ENCODE data around the gene SOBP.

DNA sequence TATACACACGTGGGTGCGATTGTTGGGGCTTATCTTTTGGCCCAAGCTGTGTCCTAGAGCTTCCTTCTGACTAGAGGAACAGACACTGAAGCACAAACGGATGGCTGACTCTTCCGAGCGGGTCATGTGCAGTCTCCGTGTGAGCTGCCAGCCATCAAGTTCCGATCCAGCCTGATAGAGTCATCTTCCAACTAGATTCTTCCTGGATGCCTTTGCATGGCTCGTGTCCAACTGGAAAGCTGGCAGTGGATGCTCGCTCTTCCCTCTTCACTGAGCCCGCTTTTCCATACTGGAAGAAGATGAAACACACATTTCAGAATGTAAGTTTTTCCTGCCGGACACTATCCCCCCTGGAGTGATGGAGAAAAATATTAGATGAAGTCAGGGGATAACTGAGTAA, 186.1 kb downstream of the SOBP start:
- TF ChIP-seq CTCF (conservative IDR thresholded peaks at IDR 0.05 in 1 of 2, IDR thresholded peaks at IDR 0.05 in 1 of 2; ENCODE audit: low read depth in 1 of 2, low read length in 2 of 2) (no peak), EZH2 (IDR thresholded peaks at IDR 0.05; ENCODE audit: low read length, missing control alignments) (no peak)
